IPS-18c (cell line): ENCODE results near the gene NGFR.
A peak's percentile ranks its signal among the peaks of the same experiment; 100 is the strongest.
"Not testable (repeated sequence)": the region's sequence is repeated elsewhere in the genome, so short reads cannot be mapped to it uniquely, and the experiment has no call there.

Source experiments
- H3K4me3 ChIP-seq: 2 replicates; pipeline ENCODE4 v1.7.0; 2013; ENCODE audit warnings: low read depth, mild to moderate bottlenecking, low read length, moderate library complexity; ENCODE audit not compliant: insufficient read depth
- H3K9me3 ChIP-seq: one replicate; pipeline ENCODE4 v1.6.1; 2013; ENCODE audit warnings: mild to moderate bottlenecking, low read length, moderate library complexity; ENCODE audit not compliant: control insufficient read depth, insufficient read depth

The NGFR gene

GRCh38 chr17:49486012-49486641 lies 9.0 kb upstream of the NGFR start:
- peak overlapping the region; percentile 28; the same call in 1 of the 2 replicates for H3K4me3 ChIP-seq
- H3K9me3 ChIP-seq, result no peaks in the 10 kb centered on the region

DNA sequence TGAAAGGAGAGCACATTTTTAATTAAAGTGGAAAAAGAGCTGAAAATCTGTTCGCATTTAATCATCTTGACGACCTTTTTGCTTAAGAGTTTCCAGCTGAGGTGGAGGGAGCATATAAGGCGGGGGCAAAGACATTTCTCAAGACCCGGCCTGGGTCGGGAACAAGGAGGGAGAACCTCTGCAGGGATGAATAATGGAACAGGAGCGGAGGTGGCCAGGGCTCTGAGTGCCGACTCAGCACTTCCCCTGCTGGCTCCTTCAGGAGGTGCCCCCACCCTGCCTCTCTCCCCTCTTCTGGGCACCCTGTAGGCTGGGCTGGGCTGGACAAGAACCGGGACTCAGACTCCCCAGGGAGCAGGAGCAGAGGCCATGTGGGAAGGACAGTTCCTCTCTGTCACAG lies 7.9 kb upstream of the NGFR start:
- no peaks in the 10 kb centered on the region for H3K9me3 ChIP-seq

DNA sequence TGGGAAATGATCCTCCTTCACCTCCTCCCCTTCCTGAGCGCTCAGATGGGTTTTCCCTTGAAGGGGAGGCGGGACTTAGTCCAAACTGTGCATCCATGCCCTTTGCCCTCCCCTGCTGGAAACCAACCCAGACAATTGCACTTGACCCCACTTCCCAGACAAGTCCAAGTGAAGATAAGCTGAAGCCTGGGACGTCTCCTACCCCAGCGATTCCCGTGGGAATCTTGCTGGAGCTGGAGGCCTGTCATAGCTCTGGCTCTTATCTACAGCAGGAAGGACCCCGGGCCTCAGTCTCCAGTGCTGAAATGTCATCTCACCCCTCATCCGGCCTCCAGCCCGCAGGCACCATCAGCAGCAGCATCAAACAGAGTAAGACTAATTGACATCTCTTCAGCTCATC lies 6.5 kb upstream of the NGFR start:
- no peak overlapping the region for H3K4me3 ChIP-seq
- H3K9me3 ChIP-seq, result no peaks in the 10 kb centered on the region

More for the DNA sequence above, 7.9 kb upstream of the NGFR start:
- H3K4me3 ChIP-seq, result no peak overlapping the region

GRCh38 chr17:49489348-49489747 lies 5.7 kb upstream of the NGFR start:
- no peak overlapping the region for H3K4me3 ChIP-seq
- no peaks in the 10 kb centered on the region for H3K9me3 ChIP-seq

- no peak overlapping the region for H3K4me3 ChIP-seq
- H3K9me3 ChIP-seq, result no peaks in the 10 kb centered on the region
Measured at GRCh38 chr17:49490276-49490675, 4.8 kb upstream of the NGFR start.

DNA sequence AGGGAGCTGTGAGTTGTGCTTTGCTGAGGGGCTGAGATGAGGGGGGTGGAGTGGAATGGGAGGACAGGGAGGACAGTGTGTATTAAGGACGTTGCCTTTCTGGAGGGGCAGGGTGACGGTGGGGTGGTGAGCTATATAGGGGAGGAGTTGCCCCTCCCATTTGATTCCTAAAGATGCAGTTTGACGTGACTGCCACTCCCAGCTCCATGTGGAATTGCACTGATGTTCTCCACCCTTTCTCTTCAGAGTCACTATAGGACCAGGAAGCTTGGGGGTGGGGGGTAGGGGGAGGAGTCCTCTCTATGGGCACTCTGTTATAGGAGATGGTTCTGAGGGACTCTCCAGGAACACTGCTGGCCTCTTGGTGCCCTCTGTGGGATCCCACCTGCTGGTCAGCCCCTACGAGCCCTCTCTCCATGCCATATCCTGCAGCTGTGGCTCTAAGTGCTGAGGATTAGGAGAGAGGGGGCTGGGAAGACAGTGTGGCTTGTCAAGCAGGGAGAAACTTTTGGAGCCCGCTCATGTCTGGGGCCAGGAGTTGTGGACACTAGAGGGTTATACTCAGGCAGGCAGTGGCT lies 3.8 kb upstream of the NGFR start:
- H3K4me3 ChIP-seq, result no peak overlapping the region
- H3K9me3 ChIP-seq, result no peaks in the 10 kb centered on the region

DNA sequence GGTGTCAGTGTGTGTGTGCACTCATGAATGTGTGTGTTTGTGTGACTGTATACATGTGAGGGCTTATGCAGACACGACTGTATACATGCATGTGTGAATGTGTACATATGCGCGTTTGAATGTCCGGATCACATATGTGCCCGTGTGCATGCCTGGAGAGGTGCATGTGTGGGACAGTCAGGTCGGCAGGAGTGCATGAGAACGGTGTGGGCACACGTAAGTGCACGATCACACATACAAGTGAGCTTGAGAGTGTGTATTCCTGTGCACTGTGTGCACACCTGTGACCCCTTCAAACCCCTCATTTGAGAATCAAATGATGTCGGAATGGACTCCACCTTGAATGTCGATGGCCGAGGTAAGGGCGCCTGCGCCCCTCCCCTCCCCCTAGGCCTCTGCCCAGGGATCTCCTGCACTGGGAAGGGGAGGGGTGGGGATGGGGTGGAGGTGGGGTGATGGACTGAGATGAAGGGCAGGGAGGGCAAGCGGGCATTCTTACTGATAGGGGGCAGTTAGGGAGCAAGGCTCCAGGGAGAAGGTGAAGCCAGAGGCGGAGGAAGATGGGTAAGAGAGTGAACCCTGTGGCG lies 601 bp upstream of the NGFR start:
- peak overlapping the region; percentile 53 for H3K4me3 ChIP-seq

DNA sequence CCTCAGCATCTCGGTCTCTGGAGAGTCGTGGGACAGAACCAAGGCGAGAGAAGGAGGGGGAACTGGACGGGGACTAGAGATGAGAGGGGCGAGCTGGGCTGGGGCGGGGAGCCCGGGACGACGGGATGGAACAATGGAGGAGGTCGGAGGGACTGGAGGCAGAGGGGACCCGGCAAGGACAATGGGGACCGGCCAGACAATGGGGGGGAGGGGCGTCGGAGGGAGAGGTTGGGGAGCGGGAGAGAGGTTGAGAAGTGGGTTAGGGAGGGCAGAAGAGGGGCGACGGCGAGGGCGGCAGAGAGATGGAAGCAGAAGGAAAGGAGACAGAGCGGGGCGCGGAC lies 719 bp downstream of the NGFR start:
- H3K9me3 ChIP-seq, result no peaks in the 10 kb centered on the region
- peak overlapping the region; percentile 69 for H3K4me3 ChIP-seq

More for the DNA sequence above, 601 bp upstream of the NGFR start:
- no peaks in the 10 kb centered on the region for H3K9me3 ChIP-seq

- no peaks in the 10 kb centered on the region for H3K9me3 ChIP-seq
- peak overlapping the region; percentile 69 for H3K4me3 ChIP-seq
Measured at GRCh38 chr17:49496183-49496866, 1.2 kb downstream of the NGFR start.

- peak overlapping the region; percentile 69 for H3K4me3 ChIP-seq
Measured at GRCh38 chr17:49496867-49497147, 1.7 kb downstream of the NGFR start.

GRCh38 chr17:49497148-49498028 lies 2.3 kb downstream of the NGFR start:
- H3K4me3 ChIP-seq, result peak overlapping the region; percentile 69
- no peaks in the 10 kb centered on the region for H3K9me3 ChIP-seq

More at GRCh38 chr17:49496867-49497147, 1.7 kb downstream of the NGFR start:
- H3K9me3 ChIP-seq, result no peaks in the 10 kb centered on the region

DNA sequence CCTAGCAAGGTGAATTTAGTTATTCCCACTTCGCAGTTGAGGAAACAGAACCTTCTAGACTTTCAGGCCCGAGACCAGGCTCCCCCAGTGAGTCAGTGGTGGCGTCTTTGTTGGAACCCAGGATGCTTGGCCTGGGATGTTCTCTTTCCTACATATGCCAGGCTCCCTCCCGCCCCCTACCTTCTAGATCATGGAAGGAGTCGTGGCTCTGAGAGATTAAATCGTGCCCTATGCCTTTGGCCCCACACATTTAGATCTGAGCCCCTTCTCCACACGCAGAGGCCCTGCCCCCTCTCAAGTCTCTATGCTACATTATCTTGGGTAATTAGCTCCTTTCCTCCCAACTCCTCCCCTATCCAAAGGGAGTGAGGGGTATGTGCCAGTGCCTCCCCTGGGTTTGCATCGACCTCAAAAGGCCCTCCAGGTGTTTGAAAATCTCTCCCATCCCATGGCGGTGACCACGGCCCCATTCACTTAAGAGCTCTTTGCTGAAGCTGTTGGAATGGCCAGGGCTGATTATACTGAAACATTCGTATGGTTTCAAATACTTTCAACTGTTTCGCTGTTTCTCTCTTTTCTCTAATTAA lies 3.0 kb downstream of the NGFR start:
- H3K4me3 ChIP-seq, result peak overlapping the region; percentile 69; the same call in 1 of the 2 replicates

DNA sequence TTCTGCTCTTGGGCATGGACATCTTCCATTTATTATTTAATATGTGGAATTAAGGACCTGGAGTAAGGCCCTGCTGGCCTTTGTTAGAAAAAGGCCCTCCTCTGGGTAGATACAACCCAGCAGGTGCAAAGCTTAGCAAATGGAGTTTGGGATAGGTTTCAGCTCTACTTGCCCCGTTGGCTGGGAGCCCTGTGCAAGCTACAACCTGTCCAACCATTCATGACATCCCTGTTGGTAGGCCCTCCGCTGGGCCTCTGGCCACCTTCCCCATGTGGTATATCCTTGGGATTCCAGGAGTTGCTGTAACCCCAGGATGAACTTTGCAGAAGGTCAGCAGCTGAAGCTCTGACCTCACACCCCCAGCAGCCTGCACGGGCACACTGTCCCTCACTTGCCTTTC lies 6.4 kb downstream of the NGFR start:
- H3K4me3 ChIP-seq, result no peak overlapping the region

More for the DNA sequence above, 3.0 kb downstream of the NGFR start:
- no peaks in the 10 kb centered on the region for H3K9me3 ChIP-seq

GRCh38 chr17:49502254-49502653 lies 7.2 kb downstream of the NGFR start:
- Histone ChIP-seq H3K9me3 (no peaks in the 10 kb centered on the region), H3K4me3 (no peak overlapping the region)

More for the DNA sequence above, 6.4 kb downstream of the NGFR start:
- no peaks in the 10 kb centered on the region for H3K9me3 ChIP-seq

DNA sequence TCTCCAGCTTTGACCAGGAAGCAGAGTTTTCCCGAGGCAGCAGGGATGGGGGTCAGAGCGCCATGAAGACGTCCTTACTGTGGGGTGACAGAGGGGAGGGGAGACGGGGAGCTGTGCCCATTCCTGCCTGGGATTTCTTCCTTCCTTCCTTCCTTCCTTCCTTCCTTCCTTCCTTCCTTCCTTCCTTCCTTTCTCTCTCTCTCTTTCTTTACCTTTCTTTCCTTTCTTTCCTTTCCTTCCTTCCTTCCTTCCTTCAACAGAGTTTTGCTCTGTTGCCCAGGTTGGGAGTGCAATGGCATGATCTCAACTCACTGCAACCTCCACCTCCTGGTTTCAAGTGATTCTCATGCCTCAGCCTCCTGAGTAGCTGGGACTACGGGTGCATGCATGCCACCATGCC lies 7.6 kb downstream of the NGFR start:
- H3K9me3 ChIP-seq, H3K4me3 ChIP-seq: not testable (repeated sequence)

DNA sequence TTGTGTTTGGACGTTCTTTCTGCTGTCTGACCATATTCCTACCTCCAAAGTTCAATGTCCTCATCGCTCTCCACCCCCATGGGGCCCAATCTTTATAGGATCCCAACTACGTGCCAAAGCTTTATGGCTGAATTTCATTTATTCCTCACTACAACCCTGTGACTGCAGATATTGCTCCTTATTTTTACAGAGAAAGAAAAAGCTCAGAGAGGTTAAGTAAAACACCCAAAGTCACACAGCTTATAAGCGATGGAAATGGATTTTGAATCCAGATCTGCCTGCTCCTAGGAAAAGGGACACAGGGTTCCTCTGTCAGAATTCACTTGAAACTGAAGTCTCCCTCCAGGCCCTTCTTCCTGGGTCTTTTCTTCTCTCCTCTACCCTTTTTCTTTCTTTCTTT lies 9.3 kb downstream of the NGFR start:
- no peak overlapping the region for H3K4me3 ChIP-seq
- H3K9me3 ChIP-seq, result no peaks in the 10 kb centered on the region

DNA sequence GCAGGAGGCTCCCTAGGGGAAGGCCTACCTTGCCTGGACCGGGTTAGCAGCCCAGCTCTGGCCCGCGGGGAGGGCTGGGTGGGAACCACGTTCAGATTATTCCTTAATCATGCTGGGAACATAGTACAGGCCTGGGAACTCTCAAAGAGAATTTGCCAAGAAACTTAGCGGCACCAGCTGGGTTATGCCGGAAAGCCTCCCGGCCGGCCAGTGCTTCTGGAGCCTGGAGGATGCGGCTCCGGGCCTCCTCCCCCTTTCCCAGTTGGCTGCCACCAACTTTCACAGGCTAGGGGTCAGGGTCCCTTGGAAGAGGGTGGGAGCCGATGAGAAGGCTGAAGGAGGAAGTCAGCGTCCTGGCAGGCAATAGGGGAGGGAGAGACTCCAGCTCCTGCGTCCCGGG lies 10.8 kb downstream of the NGFR start:
- Histone ChIP-seq H3K9me3 (no peaks in the 10 kb centered on the region), H3K4me3 (no peak overlapping the region)
